Choroid plexus epithelial cell (primary cell): ENCODE results near the gene RPN2.

Experiments
- DNase-seq: peaks from one replicate; pipeline ENCODE4 v3.0.0-alpha.2; 2010; ENCODE audit warnings: low read depth
- H3K4me3 ChIP-seq: 2 replicates; pipeline ENCODE4 v1.5.1; 2011; ENCODE audit warnings: low read depth, mild to moderate bottlenecking, control low read depth, low read length, moderate library complexity
- TF ChIP-seq, protein P1 (sequence below): conservative IDR thresholded peaks from 2 replicates; pipeline ENCODE4 v1.5.1; 2011; ENCODE audit warnings: low read depth, mild to moderate bottlenecking, control low read depth, inconsistent platforms, low read length, moderate library complexity

Gene RPN2

DNA sequence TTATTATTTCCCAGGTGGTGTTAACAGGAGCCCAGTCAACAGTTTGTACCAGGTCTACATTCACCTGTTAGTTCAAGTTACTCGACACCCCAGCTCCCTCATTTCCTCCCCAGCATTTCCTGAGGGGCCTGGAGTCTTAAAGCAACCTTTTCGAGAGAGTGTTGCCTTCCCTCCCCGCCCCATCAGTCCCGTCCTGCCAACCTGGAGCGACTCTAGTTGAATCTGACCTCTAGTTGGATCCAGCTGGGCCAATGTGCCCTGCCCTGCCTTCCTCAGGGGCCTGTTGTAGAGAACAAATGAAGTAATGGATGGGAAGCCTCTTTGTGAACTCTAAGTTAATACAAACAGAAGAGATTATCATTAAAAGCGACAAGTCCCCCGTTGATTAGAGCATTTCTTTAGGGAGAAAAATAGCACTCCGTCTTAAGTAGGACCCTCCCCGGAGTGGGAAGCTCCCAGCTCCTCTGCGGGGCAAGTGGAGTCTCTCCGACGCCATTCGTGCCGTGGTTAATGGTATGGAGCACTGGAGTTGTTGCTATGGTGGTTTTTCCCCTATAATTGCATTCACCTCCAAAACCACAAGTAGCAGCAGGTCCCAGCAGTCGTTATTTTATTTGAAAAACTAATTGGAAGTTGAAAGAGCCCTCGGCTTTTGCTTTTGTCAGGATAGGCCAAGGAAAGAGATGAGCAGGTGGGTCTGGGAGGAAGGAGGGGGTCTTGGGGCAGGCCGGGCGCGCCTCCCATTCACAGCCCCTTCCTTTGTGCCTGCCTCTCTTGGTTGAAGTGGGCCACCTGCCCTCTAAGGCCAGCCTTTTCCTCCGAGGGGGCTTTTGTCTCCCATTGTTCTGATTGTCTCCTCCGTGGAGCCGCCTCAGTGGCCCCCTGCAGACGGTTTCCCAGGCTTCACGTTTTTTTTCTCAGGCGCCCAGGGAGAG lies 66.4 kb downstream of the RPN2 start:
- no peak overlapping the region for H3K4me3 ChIP-seq
- TF ChIP-seq, protein P1, sequence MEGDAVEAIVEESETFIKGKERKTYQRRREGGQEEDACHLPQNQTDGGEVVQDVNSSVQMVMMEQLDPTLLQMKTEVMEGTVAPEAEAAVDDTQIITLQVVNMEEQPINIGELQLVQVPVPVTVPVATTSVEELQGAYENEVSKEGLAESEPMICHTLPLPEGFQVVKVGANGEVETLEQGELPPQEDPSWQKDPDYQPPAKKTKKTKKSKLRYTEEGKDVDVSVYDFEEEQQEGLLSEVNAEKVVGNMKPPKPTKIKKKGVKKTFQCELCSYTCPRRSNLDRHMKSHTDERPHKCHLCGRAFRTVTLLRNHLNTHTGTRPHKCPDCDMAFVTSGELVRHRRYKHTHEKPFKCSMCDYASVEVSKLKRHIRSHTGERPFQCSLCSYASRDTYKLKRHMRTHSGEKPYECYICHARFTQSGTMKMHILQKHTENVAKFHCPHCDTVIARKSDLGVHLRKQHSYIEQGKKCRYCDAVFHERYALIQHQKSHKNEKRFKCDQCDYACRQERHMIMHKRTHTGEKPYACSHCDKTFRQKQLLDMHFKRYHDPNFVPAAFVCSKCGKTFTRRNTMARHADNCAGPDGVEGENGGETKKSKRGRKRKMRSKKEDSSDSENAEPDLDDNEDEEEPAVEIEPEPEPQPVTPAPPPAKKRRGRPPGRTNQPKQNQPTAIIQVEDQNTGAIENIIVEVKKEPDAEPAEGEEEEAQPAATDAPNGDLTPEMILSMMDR = no peak
- no peak for DNase-seq

DNA sequence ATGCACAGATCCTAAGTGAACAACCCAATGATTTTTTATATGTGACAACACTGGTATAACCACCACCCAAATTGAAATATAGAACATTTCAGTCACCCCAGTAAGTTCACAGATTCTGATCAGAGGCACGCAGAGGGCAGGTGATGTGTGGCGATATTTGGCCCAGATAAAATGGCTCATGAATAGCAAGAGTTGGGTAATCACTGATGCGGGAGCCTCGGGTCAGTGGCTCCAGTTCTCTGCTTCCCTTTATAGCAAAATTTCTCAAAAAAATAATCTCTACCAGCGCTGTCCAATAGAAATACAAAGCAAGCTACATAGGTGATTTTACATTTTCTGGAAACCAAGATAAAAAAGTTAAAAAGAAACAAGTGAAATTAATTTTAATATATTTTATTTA lies 67.6 kb downstream of the RPN2 start:
- no peak for DNase-seq
- H3K4me3 ChIP-seq = no peak overlapping the region
- TF ChIP-seq, protein P1 = no peak

DNA sequence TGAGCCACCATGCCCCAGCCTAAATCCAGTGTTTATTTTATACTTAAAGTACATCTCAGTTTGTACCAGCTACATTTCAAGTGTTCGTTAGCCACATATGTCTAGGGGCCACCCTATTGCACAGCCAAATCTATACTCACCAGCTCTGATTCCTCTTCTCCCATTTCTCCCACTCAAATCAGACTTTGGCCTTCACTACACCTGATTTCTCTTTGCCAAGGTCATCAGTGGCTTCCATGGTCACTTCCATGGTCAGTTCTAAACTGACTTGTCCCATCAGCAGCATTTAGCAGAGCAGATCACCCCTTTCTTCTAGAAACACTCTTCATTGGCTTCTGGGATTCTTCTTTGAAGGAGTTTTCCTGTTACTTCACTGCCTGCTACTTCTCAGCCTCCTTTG lies 68.4 kb downstream of the RPN2 start:
- no peak overlapping the region for H3K4me3 ChIP-seq
- DNase-seq = no peak
- TF ChIP-seq, protein P1 = no peak

DNA sequence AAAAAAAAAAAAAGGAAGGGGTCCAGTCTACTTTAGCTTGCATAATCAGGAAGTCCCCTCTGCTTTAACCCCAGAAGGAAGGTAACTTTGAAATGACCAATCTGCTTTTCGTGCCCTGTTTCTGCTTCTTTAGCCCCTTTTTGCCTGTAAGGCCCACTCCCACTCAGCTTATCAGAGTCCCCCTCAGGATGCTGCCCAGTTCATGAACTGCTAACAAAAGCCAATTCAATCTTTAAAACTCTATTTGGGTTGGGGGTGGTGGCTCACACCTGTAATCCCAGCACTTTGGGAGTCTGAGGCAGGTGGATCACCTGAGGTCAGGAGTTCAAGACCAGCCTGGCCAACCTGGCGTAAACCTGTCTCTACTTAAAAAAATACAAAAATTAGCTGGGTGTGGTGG lies 70.2 kb downstream of the RPN2 start:
- TF ChIP-seq, protein P1 = no peak
- DNase-seq = no peak
- H3K4me3 ChIP-seq = no peak overlapping the region

DNA sequence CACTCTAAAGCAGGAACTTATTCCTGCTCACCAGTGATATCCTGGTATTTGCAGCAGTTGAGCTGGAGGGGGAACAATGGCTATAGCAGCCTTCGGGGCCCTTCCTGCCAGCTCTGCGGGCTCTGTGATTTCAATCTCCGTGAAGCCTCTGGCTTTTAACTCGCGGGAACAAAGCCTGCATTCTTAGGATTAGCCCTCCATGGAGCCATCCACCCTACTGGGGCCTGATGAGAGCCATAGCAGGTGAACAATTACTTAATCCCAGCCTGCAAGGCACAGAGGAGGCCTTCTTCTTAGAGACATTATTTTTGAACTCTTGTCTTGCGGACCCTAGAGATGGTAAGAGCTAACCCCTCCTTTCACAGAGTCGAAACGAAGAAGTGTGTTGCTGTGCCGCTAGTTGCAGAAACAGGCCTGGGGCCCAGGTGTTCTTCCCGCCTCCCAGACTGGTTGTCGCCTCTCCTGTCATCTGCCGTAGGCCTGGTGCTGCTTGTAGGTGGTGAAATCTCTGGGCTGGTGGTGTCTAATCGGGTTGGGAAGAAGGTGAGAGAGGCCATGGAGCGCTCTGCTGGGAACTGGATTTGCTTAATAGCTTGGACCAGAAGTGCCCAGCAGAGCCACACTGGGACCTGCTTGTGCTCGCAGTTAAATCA lies 72.8 kb downstream of the RPN2 start:
- H3K4me3 ChIP-seq = no peak overlapping the region
- TF ChIP-seq, protein P1 = no peak
- DNase-seq = no peak

DNA sequence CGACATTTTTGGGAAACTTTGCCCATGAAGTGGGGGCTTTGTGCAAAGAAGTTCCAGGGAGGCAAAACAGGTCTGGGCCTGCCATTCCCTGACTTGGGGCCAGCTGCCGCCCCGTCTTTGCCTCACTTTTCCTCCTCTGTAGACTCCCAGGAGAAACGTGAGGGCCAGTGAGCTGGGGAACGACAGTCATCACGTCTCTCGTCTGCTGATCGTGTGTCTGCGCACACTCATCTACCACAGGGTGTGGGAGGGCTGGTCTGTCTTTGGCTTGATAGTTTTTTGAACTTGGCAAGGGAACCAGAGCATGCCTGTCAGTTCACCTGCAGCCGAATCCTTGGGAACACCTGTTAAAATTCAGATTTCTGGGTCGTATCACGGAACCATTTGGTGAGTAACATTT lies 74.0 kb downstream of the RPN2 start:
- no peak for DNase-seq
- H3K4me3 ChIP-seq = no peak overlapping the region
- TF ChIP-seq, protein P1 = no peak
